Measurements from ENCODE around the gene MLLT10.

Gene MLLT10

DNA sequence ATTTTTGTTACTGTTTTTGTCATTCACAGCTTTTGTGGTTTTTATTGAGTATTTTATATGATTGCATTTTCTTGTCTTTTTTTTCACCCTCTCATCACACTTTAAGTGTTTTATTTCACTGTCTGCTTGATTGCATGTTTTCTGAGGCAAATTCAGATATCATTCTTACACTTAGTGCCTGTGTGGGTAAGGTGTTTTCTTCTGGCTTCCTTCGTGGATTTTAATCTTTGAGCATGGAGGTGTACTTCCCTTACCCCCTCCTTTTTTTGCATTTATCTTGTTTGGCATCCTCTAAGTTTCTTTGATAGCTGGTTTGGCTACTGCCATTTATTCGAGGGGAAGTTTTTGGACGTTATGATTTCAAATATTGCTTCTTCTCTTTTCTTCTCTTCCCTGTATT is 127.9 kb downstream of the MLLT10 start:
- Mint-ChIP-seq H3K4me1 (peaks cover 7 to 32% of the 10 kb centered on the region in 2 donors), H3K27me3 (no peaks in the 10 kb centered on the region), H3K4me3 (no peak overlapping the region), H3K27ac (no peak overlapping the region), H3K36me3 (peaks cover 15 to 27% of the 10 kb centered on the region in 2 donors), H3K9me3 (no peaks in the 10 kb centered on the region)
- ATAC-seq (replicated peaks), result no peak
- no peak for DNase-seq

GRCh38 chr10:21662635-21663034 is 128.6 kb downstream of the MLLT10 start:
- Mint-ChIP-seq H3K4me1 (peaks cover 7 to 32% of the 10 kb centered on the region in 2 donors), H3K9me3 (no peaks in the 10 kb centered on the region), H3K27ac (no peak overlapping the region), H3K36me3 (peaks cover 15 to 31% of the 10 kb centered on the region in 2 donors), H3K27me3 (no peaks in the 10 kb centered on the region), H3K4me3 (no peak overlapping the region)
- no peak for ATAC-seq (replicated peaks)
- no peak for DNase-seq

DNA sequence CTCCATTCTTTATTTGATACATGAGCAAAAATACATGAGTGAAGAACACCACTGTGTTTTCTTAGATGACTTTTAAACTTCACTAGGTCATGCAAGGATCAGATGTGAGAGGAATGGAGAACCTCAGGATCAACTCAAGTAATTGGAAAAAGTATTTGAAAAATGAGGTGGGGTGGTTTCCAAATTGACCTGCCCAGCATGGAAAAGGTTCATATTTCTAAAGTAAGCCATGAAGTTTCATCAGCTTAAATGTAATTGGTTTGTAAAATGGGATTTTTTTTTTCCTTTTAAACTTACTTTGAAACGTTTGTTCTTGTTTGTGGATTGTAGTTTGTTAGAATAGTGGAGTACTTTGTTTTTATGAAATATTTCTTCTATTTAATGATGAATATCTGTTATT is 134.8 kb downstream of the MLLT10 start:
- H3K4me3 Mint-ChIP-seq, result no peak overlapping the region
- H3K27ac Mint-ChIP-seq, result no peak overlapping the region
- H3K9me3 Mint-ChIP-seq, result no peaks in the 10 kb centered on the region
- H3K36me3 Mint-ChIP-seq, result peaks cover 13 to 28% of the 10 kb centered on the region in 2 donors
- DNase-seq (no peak), ATAC-seq (replicated peaks) (no peak)
- no peaks in the 10 kb centered on the region for H3K27me3 Mint-ChIP-seq
- H3K4me1 Mint-ChIP-seq, result peaks cover 10 to 20% of the 10 kb centered on the region in 2 donors

- no peaks in the 10 kb centered on the region for H3K9me3 Mint-ChIP-seq
- no peaks in the 10 kb centered on the region for H3K27me3 Mint-ChIP-seq
- no peak overlapping the region for H3K4me3 Mint-ChIP-seq
- DNase-seq (no peak), ATAC-seq (replicated peaks) (no peak)
- H3K36me3 Mint-ChIP-seq, result peaks cover 13 to 28% of the 10 kb centered on the region in 2 donors
- H3K27ac Mint-ChIP-seq, result no peak overlapping the region
- peaks cover 10 to 20% of the 10 kb centered on the region in 2 donors for H3K4me1 Mint-ChIP-seq
These were observed 136.4 kb downstream of the MLLT10 start for GRCh38 chr10:21670391-21670790.

DNA sequence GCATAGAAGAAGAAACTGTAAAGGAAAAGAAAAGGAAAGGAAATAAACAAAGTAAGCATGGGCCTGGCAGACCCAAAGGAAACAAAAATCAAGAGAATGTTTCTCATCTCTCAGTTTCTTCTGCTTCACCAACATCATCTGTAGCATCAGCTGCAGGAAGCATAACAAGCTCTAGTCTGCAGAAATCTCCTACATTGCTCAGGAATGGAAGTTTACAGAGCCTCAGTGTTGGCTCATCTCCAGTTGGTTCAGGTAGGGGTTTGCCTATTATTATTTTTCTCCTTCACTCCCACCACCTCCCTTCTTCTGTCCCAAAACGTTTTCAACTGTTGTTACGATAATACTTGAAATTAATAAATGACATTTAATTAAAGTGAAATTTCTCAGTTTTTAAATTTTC is 139.6 kb downstream of the MLLT10 start:
- H3K9me3 Mint-ChIP-seq, result no peaks in the 10 kb centered on the region
- no peak overlapping the region for H3K27ac Mint-ChIP-seq
- DNase-seq, result no peak
- H3K36me3 Mint-ChIP-seq, result peaks cover 8 to 13% of the 10 kb centered on the region in 2 donors
- no peaks in the 10 kb centered on the region for H3K27me3 Mint-ChIP-seq
- H3K4me1 Mint-ChIP-seq, result peaks cover 7 to 13% of the 10 kb centered on the region in 2 donors
- no peak overlapping the region for H3K4me3 Mint-ChIP-seq
- ATAC-seq (replicated peaks), result no peak

GRCh38 chr10:21675157-21675796 is 141.2 kb downstream of the MLLT10 start:
- ATAC-seq (replicated peaks), result peak in 1 of 2 donors; percentile 54

DNA sequence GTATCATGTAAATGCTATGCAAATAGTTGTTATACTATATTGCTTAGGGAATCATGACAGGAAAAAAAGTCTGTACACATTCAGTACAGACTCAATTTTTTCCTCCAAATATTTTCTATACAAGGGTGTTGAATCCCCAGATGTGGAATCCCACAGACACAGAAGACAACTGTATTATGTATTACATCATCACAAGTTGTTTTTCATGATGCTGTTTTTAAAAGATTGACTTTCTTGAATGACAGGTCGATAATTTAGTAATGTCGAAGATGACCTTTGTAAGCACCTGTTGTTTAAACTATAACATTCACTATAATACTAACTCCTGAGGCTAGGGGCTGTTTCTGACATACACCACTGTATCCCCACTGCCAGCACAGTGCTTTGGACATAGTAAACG is 143.5 kb downstream of the MLLT10 start:
- Mint-ChIP-seq H3K27ac (no peak overlapping the region), H3K4me3 (no peak overlapping the region), H3K36me3 (peaks cover 10 to 11% of the 10 kb centered on the region in 2 donors), H3K4me1 (no peaks in the 10 kb centered on the region), H3K27me3 (no peaks in the 10 kb centered on the region), H3K9me3 (no peaks in the 10 kb centered on the region)
- ATAC-seq (replicated peaks), result no peak
- DNase-seq, result no peak

More at GRCh38 chr10:21675157-21675796, 141.2 kb downstream of the MLLT10 start:
- Mint-ChIP-seq H3K4me3 (no peak overlapping the region), H3K27me3 (no peaks in the 10 kb centered on the region), H3K9me3 (no peaks in the 10 kb centered on the region), H3K36me3 (peaks cover 8% of the 10 kb centered on the region in 2 donors), H3K27ac (no peak overlapping the region), H3K4me1 (peaks cover 3 to 4% of the 10 kb centered on the region in 2 donors)
- DNase-seq, result no peak

DNA sequence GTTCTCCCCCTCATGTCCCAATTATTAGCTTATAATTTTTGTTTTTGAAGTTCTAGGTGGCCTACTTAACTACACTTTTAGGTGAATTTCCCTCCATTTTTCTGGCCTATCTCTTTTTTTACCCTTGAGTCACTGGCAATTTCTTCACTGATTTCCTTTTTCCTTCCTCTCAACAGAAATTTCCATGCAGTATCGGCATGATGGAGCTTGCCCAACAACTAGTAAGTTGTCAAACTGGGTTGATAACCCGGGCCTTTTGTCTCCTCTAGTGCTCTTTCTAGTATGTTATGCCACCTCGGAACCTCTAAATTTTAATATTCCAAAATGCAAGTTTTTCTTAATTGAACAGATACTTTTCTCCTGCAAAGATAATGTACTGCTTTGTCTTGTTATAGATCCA is 147.1 kb downstream of the MLLT10 start:
- Mint-ChIP-seq H3K4me3 (no peak overlapping the region), H3K27me3 (no peaks in the 10 kb centered on the region), H3K27ac (no peak overlapping the region), H3K9me3 (no peaks in the 10 kb centered on the region), H3K4me1 (peaks cover 0 to 2% of the 10 kb centered on the region in 2 donors), H3K36me3 (peaks cover 17% of the 10 kb centered on the region in 2 donors)
- ATAC-seq (replicated peaks) (no peak), DNase-seq (no peak)

GRCh38 chr10:21687266-21688008 is 153.4 kb downstream of the MLLT10 start:
- H3K9me3 Mint-ChIP-seq, result no peaks in the 10 kb centered on the region
- H3K36me3 Mint-ChIP-seq, result peaks cover 24 to 36% of the 10 kb centered on the region in 2 donors
- H3K27ac Mint-ChIP-seq, result no peak overlapping the region
- peaks cover 6 to 12% of the 10 kb centered on the region in 2 donors for H3K4me1 Mint-ChIP-seq
- ATAC-seq (replicated peaks) (no peak), DNase-seq (no peak)
- no peak overlapping the region for H3K4me3 Mint-ChIP-seq
- no peaks in the 10 kb centered on the region for H3K27me3 Mint-ChIP-seq

GRCh38 chr10:21688009-21688332 is 153.9 kb downstream of the MLLT10 start:
- peaks cover 6 to 12% of the 10 kb centered on the region in 2 donors for H3K4me1 Mint-ChIP-seq
- no peak for ATAC-seq (replicated peaks)
- no peak overlapping the region for H3K27ac Mint-ChIP-seq
- H3K36me3 Mint-ChIP-seq, result peaks cover 24 to 38% of the 10 kb centered on the region in 2 donors
- H3K27me3 Mint-ChIP-seq, result no peaks in the 10 kb centered on the region
- DNase-seq, result no peak
- H3K4me3 Mint-ChIP-seq, result no peak overlapping the region
- no peaks in the 10 kb centered on the region for H3K9me3 Mint-ChIP-seq

- Mint-ChIP-seq H3K27ac (no peak overlapping the region), H3K9me3 (no peaks in the 10 kb centered on the region), H3K36me3 (peaks cover 24 to 44% of the 10 kb centered on the region in 2 donors), H3K4me1 (peaks cover 6 to 12% of the 10 kb centered on the region in 2 donors), H3K27me3 (no peaks in the 10 kb centered on the region), H3K4me3 (no peak overlapping the region)
- ATAC-seq (replicated peaks), result no peak
- DNase-seq, result no peak
These were observed 154.8 kb downstream of the MLLT10 start for GRCh38 chr10:21688870-21689269.

DNA sequence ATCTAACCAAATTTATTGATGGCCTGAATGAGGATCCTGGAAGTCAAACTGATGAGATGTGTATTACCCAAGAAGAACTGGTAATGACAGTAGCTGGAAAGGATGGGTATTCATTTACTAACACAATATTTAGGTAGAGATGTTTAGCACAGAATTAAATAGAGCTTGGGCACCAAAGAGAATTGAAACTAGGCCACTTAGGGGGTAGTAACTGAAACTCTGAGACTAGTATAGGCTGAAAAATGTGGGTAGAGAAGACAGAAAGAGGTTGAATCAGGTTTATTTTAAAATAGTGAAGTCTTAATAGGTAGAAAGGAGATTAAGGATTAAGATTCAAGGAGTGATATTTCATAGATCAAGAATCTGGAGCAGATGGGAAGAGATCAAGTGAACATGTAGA is 155.8 kb downstream of the MLLT10 start:
- H3K4me3 Mint-ChIP-seq, result no peak overlapping the region
- H3K4me1 Mint-ChIP-seq, result peaks cover 4 to 12% of the 10 kb centered on the region in 2 donors
- no peaks in the 10 kb centered on the region for H3K9me3 Mint-ChIP-seq
- no peak overlapping the region for H3K27ac Mint-ChIP-seq
- no peaks in the 10 kb centered on the region for H3K27me3 Mint-ChIP-seq
- ATAC-seq (replicated peaks) (no peak), DNase-seq (no peak)
- H3K36me3 Mint-ChIP-seq, result peaks cover 17 to 36% of the 10 kb centered on the region in 2 donors

DNA sequence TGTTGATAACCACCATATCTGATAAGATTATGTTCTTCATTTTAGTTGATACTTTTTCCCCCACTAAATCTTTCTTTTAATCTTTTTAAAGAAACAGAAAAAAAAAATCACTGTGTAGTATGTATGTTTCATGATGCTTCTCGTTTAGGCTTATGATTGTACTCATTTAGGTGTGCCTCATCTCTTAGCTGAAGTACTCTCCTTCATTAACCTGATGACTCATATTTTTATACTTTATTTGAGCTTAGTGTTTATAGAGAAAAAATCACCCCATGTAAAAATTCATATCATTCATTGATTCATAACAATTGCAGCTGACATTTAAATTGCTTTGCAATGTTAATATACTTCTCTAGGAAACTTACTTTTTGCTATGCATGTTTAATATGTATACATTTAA is 158.9 kb downstream of the MLLT10 start:
- no peak for DNase-seq
- Mint-ChIP-seq H3K36me3 (peaks cover 29 to 43% of the 10 kb centered on the region in 2 donors), H3K4me3 (no peak overlapping the region), H3K9me3 (peaks cover 0 to under 1% of the 10 kb centered on the region in 2 donors), H3K4me1 (peaks cover 4 to 6% of the 10 kb centered on the region in 2 donors), H3K27me3 (no peaks in the 10 kb centered on the region), H3K27ac (no peak overlapping the region)
- no peak for ATAC-seq (replicated peaks)

DNA sequence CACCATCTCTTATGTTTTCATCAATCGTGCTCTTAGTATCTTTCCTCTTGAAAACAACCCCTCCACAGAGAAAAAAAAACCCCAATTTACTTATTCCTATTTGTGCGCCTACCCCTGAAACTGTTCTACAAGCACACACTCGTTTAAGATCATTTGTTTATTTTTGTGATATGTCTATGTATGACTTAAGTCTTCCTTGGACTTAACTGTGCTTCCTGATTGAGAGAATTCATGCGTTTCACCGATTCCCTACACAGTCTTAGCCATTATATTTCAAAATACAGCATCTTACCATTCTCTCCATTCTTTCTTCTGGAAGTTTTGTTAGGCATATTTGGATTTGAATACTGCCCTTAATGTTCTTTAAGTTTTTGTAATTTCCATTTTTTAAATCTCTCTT is 159.4 kb downstream of the MLLT10 start:
- H3K36me3 Mint-ChIP-seq, result peaks cover 34 to 48% of the 10 kb centered on the region in 2 donors
- peaks cover 4 to 6% of the 10 kb centered on the region in 2 donors for H3K4me1 Mint-ChIP-seq

GRCh38 chr10:21694631-21695030 is 160.6 kb downstream of the MLLT10 start:
- H3K36me3 Mint-ChIP-seq, result peaks cover 44 to 60% of the 10 kb centered on the region in 2 donors

More for the DNA sequence above, 159.4 kb downstream of the MLLT10 start:
- DNase-seq (no peak), ATAC-seq (replicated peaks) (no peak)
- Mint-ChIP-seq H3K4me3 (no peak overlapping the region), H3K9me3 (peaks cover 1 to 4% of the 10 kb centered on the region in 2 donors), H3K27me3 (no peaks in the 10 kb centered on the region), H3K27ac (no peak overlapping the region)

More at GRCh38 chr10:21694631-21695030, 160.6 kb downstream of the MLLT10 start:
- H3K27me3 Mint-ChIP-seq, result no peaks in the 10 kb centered on the region
- no peak for DNase-seq
- no peak for ATAC-seq (replicated peaks)
- H3K9me3 Mint-ChIP-seq, result peaks cover 4 to 7% of the 10 kb centered on the region in 2 donors
- no peak overlapping the region for H3K27ac Mint-ChIP-seq
- peaks cover 4 to 5% of the 10 kb centered on the region in 2 donors for H3K4me1 Mint-ChIP-seq
- no peak overlapping the region for H3K4me3 Mint-ChIP-seq

Data from stimulated activated naive B cell treated with anti-CD40 and anti-IgM and Interleukin-4, amounts not matched to agents 10 μg/mL and 1 μg/mL and 100 μg/mL, for 72 hours (primary cell).